K562 (cell line): ENCODE data around the gene GLIPR1L2. TPM values are rescaled to one million over a fixed set of nuclear protein-coding genes. Genes with fewer than 3 reads are reported as not detected.

Experiments used
- ATF1 ChIP-seq, 2 experiments: fragments of 450-650 bp in 1 of 2; IDR thresholded peaks; 2 replicates each; pipeline ENCODE4 v1.6.1; 2016; ENCODE audit warnings: missing compliant biosample characterization in 1 of 2, missing genetic modification characterization in 1 of 2
- BRD9 ChIP-seq: fragments of 450-650 bp; IDR thresholded peaks from 2 replicates; pipeline ENCODE4 v1.6.1; 2018; ENCODE audit warnings: low read depth; ENCODE audit not compliant: partially characterized antibody
- CXXC5 ChIP-seq: fragments of 250-450 bp; sonication (Bioruptor Pico); IDR thresholded peaks from 2 replicates; pipeline ENCODE4 v1.8.0; 2022; ENCODE audit warnings: inconsistent platforms, mild to moderate bottlenecking, moderate library complexity
- FUS ChIP-seq: fragments of 200-400 bp; formaldehyde crosslinking; optimal IDR thresholded peaks from 2 replicates; pipeline ENCODE3; 2017; ENCODE audit warnings: low read depth, low read length
- HDAC8 ChIP-seq: fragments of 450-650 bp; IDR thresholded peaks from 2 replicates; pipeline ENCODE4 v1.6.1; 2016; ENCODE audit warnings: mild to moderate bottlenecking, missing genetic modification characterization, moderate library complexity, missing compliant biosample characterization
- HMGN3 ChIP-seq: IDR thresholded peaks from 2 replicates; pipeline ENCODE4 v1.6.1; 2011; ENCODE audit warnings: borderline replicate concordance, low read depth, mild to moderate bottlenecking, mixed read lengths, low read length; ENCODE audit not compliant: insufficient read length; ENCODE audit errors: extremely low read depth
- KAT2B ChIP-seq: IDR thresholded peaks from one replicate; pipeline ENCODE4 v1.6.1; 2012; ENCODE audit warnings: low read depth, mild to moderate bottlenecking, control low read depth, inconsistent platforms, low read length, moderate library complexity
- KDM5B ChIP-seq: fragments of 200-600 bp; sonication (generic); IDR thresholded peaks from 2 replicates; pipeline ENCODE4 v1.6.1; 2012; ENCODE audit warnings: low read depth, mild to moderate bottlenecking, moderate library complexity, low read length, control low read depth, inconsistent platforms; ENCODE audit not compliant: insufficient replicate concordance
- L3MBTL2 ChIP-seq: fragments of 450-650 bp; IDR thresholded peaks from 2 replicates; pipeline ENCODE4 v1.6.1; 2016; ENCODE audit warnings: mild to moderate bottlenecking, moderate library complexity
- NFE2 ChIP-seq: IDR thresholded peaks from 2 replicates; pipeline ENCODE4 v1.6.1; 2014; ENCODE audit warnings: antibody characterized with exemption, low read depth
- NR4A1 ChIP-seq, 2 experiments: fragments of 250-450 bp in 1 of 2; fragments of 450-650 bp in 1 of 2; sonication (Bioruptor Pico) in 1 of 2; IDR thresholded peaks; 2 replicates each; pipeline versions ENCODE4 v1.4.0 to v1.6.1; 2016 to 2020; ENCODE audit warnings: mild to moderate bottlenecking in 2 of 2, missing compliant biosample characterization in 1 of 2, missing genetic modification characterization in 1 of 2, moderate library complexity in 1 of 2
- SRSF9 ChIP-seq: fragments of 200-400 bp; formaldehyde crosslinking; IDR thresholded peaks from 2 replicates; pipeline ENCODE4 v1.6.1; 2017; ENCODE audit warnings: low read depth, low read length, borderline replicate concordance
- TCFL5 ChIP-seq: fragments of 250-450 bp; sonication (Bioruptor Pico); conservative IDR thresholded peaks from 2 replicates; pipeline ENCODE4 v1.6.1; 2021; ENCODE audit warnings: mild to moderate bottlenecking, moderate library complexity, matching md5 sums
- ZNF431 ChIP-seq: sonication (generic); formaldehyde crosslinking; IDR thresholded peaks from 2 replicates; pipeline ENCODE4 v1.8.0; 2022; ENCODE audit warnings: mild to moderate bottlenecking, missing genetic modification reagents
- ZNF707 ChIP-seq: fragments of 250-450 bp; sonication (Bioruptor Pico); conservative IDR thresholded peaks from 2 replicates; pipeline ENCODE4 v1.8.0; 2022; ENCODE audit warnings: inconsistent platforms, mild to moderate bottlenecking, moderate library complexity
- polyA plus RNA-seq, 8 experiments: library from polyadenylated mRNA; depleted of rRNA in 4 of 8; stranded (reverse) in 5 of 8; unstranded in 3 of 8; fragments of >200 nt; fragmentation: Nextera tagmentation in 2 of 8; fragmentation: Illumina TruSeq in 1 of 8; extraction: Ambion mirVana in 2 of 8; extraction: Trizol in 1 of 8; gene quantifications; 2 replicates each; pipeline versions ENCODE4 v1.2.1 to v1.2.3, GENCODE V29; 2011 to 2014; ENCODE audit warnings: inconsistent platforms in 1 of 8, missing spikeins in 1 of 8
- total RNA-seq, 7 experiments: library from RNA; depleted of rRNA in 6 of 7; stranded (reverse); fragments of >200 nt in 6 of 7; fragmentation: Illumina TruSeq in 2 of 7; extraction: Trizol in 2 of 7; gene quantifications; 2 replicates each; pipeline versions ENCODE4 v1.2.1 to v1.2.3, GENCODE V29; 2011 to 2021; ENCODE audit warnings: low replicate concordance in 1 of 7
- TF ChIP-seq, protein P1 (sequence below), 2 experiments: fragments of 450-650 bp; IDR thresholded peaks; 2 replicates each; pipeline ENCODE4 v1.6.1; 2018; ENCODE audit warnings: mild to moderate bottlenecking in 2 of 2, low read depth in 1 of 2; ENCODE audit not compliant: partially characterized antibody in 2 of 2
- TF ChIP-seq, protein P2 (sequence below): IDR thresholded peaks from 2 replicates; pipeline ENCODE4 v1.6.1; 2011; ENCODE audit warnings: borderline replicate concordance, low read depth, mild to moderate bottlenecking, moderate library complexity, low read length; ENCODE audit not compliant: insufficient read depth, poor library complexity, severe bottlenecking
- TF ChIP-seq, protein P3 (sequence below): fragments of 450-650 bp; IDR thresholded peaks from 2 replicates; pipeline ENCODE4 v1.6.1; 2016
- TF ChIP-seq, protein P4 (sequence below): fragments of 250-450 bp; sonication (Bioruptor Pico); IDR thresholded peaks from 2 replicates; pipeline ENCODE4 v1.5.0; 2021

Gene GLIPR1L2
- total and polyA plus RNA-seq, 9 of the 15 experiments (the other 6 are each of a cell fraction or from before 2014, with no cell fraction given) = not detected

DNA sequence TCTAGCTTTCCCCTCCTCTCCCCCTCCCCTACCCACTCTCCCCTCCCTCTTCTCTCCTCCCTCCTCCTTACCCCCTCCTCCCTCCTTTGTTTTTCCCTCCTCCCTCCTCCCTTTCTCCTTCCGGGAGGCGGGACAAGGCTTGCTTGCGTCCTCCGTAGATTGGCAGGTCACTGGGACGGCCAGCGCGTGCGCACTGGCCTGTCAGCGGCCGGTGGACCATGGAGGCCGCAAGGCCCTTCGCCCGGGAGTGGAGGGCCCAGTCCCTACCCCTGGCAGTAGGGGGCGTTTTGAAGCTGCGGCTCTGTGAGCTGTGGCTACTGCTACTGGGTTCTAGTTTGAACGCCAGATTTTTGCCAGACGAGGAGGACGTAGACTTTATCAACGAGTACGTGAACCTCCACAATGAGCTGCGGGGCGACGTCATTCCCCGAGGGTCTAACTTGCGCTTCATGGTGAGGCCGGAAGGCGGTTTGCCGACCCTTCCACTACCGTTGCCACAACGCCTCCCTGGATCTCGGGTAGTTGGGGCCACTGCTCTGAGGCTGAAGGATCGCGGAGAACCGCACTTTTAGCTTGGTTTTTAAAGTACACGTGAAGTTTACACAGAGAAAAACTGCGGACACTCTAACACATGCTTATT is at the start of gene GLIPR1L2 (continued):
- TF ChIP-seq KDM5B = no peak
- TF ChIP-seq CXXC5 (CRISPR knock-in tag) = peak; percentile 83
- TF ChIP-seq ZNF431 (CRISPR knock-in tag) = no peak
- no peak for TF ChIP-seq FUS
- TF ChIP-seq L3MBTL2 = peak; percentile 37; the same call in 1 of the 2 replicates
- TF ChIP-seq, protein P1, sequence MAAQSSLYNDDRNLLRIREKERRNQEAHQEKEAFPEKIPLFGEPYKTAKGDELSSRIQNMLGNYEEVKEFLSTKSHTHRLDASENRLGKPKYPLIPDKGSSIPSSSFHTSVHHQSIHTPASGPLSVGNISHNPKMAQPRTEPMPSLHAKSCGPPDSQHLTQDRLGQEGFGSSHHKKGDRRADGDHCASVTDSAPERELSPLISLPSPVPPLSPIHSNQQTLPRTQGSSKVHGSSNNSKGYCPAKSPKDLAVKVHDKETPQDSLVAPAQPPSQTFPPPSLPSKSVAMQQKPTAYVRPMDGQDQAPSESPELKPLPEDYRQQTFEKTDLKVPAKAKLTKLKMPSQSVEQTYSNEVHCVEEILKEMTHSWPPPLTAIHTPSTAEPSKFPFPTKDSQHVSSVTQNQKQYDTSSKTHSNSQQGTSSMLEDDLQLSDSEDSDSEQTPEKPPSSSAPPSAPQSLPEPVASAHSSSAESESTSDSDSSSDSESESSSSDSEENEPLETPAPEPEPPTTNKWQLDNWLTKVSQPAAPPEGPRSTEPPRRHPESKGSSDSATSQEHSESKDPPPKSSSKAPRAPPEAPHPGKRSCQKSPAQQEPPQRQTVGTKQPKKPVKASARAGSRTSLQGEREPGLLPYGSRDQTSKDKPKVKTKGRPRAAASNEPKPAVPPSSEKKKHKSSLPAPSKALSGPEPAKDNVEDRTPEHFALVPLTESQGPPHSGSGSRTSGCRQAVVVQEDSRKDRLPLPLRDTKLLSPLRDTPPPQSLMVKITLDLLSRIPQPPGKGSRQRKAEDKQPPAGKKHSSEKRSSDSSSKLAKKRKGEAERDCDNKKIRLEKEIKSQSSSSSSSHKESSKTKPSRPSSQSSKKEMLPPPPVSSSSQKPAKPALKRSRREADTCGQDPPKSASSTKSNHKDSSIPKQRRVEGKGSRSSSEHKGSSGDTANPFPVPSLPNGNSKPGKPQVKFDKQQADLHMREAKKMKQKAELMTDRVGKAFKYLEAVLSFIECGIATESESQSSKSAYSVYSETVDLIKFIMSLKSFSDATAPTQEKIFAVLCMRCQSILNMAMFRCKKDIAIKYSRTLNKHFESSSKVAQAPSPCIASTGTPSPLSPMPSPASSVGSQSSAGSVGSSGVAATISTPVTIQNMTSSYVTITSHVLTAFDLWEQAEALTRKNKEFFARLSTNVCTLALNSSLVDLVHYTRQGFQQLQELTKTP (IDR thresholded peaks at IDR 0.05; ENCODE audit: low read depth in 1 of 2, partially characterized antibody in 2 of 2) = no peak
- TF ChIP-seq ZNF707 (CRISPR knock-in tag) = no peak
- TF ChIP-seq, protein P2, sequence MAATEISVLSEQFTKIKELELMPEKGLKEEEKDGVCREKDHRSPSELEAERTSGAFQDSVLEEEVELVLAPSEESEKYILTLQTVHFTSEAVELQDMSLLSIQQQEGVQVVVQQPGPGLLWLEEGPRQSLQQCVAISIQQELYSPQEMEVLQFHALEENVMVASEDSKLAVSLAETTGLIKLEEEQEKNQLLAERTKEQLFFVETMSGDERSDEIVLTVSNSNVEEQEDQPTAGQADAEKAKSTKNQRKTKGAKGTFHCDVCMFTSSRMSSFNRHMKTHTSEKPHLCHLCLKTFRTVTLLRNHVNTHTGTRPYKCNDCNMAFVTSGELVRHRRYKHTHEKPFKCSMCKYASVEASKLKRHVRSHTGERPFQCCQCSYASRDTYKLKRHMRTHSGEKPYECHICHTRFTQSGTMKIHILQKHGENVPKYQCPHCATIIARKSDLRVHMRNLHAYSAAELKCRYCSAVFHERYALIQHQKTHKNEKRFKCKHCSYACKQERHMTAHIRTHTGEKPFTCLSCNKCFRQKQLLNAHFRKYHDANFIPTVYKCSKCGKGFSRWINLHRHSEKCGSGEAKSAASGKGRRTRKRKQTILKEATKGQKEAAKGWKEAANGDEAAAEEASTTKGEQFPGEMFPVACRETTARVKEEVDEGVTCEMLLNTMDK = peak; percentile 57
- TF ChIP-seq, protein P3, sequence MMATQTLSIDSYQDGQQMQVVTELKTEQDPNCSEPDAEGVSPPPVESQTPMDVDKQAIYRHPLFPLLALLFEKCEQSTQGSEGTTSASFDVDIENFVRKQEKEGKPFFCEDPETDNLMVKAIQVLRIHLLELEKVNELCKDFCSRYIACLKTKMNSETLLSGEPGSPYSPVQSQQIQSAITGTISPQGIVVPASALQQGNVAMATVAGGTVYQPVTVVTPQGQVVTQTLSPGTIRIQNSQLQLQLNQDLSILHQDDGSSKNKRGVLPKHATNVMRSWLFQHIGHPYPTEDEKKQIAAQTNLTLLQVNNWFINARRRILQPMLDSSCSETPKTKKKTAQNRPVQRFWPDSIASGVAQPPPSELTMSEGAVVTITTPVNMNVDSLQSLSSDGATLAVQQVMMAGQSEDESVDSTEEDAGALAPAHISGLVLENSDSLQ = peak; percentile 96
- TF ChIP-seq, protein P4, sequence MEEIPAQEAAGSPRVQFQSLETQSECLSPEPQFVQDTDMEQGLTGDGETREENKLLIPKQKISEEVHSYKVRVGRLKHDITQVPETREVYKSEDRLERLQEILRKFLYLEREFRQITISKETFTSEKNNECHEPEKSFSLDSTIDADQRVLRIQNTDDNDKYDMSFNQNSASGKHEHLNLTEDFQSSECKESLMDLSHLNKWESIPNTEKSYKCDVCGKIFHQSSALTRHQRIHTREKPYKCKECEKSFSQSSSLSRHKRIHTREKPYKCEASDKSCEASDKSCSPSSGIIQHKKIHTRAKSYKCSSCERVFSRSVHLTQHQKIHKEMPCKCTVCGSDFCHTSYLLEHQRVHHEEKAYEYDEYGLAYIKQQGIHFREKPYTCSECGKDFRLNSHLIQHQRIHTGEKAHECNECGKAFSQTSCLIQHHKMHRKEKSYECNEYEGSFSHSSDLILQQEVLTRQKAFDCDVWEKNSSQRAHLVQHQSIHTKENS (CRISPR knock-in tag) = no peak
- no peak for TF ChIP-seq HDAC8 (tag)
- no peak for TF ChIP-seq NR4A1 (CRISPR knock-in tag; IDR thresholded peaks at IDR 0.05)
- no peak for TF ChIP-seq NR4A1 (tag; IDR thresholded peaks at IDR 0.05)
- TF ChIP-seq SRSF9 = no peak
- no peak for TF ChIP-seq HMGN3
- no peak for TF ChIP-seq BRD9
- TF ChIP-seq ATF1 (CRISPR knock-in tag; IDR thresholded peaks at IDR 0.05) = no peak
- TF ChIP-seq ATF1 (tag; IDR thresholded peaks at IDR 0.05) = peak; percentile 58
- TF ChIP-seq NFE2 = no peak
- TF ChIP-seq KAT2B = no peak
- no peak for TF ChIP-seq TCFL5 (CRISPR knock-in tag)
